Suprapubic skin (tissue), 4 donors: ENCODE results near the gene PTPRM. TPM values are rescaled to one million over a fixed set of nuclear protein-coding genes. Genes with fewer than 3 reads are reported as not detected.

ENCODE experiments used
- DNase-seq, 2 donors: peaks; one replicate each; pipeline ENCODE4 v3.0.0-alpha.2; 2019; ENCODE audit warnings: low spot score in 2 of 2
- H3K27ac ChIP-seq: fragments of 200-600 bp; sonication (generic); one replicate; pipeline ENCODE4 v1.5.1; 2019
- H3K27me3 ChIP-seq: fragments of 200-600 bp; sonication (generic); one replicate; pipeline ENCODE4 v1.5.1; 2019
- H3K36me3 ChIP-seq: fragments of 200-600 bp; sonication (generic); one replicate; pipeline ENCODE4 v1.5.1; 2019
- H3K4me1 ChIP-seq: fragments of 200-600 bp; sonication (generic); one replicate; pipeline ENCODE4 v1.5.1; 2019
- H3K4me3 ChIP-seq: fragments of 200-600 bp; sonication (generic); one replicate; pipeline ENCODE4 v1.5.1; 2019; ENCODE audit warnings: mild to moderate bottlenecking
- H3K9me3 ChIP-seq: fragments of 200-600 bp; sonication (generic); one replicate; pipeline ENCODE4 v1.5.1; 2019
- EP300 ChIP-seq: sonication (generic); formaldehyde crosslinking; IDR thresholded peaks from one replicate; pipeline ENCODE4 v1.6.1; 2017; ENCODE audit warnings: antibody characterized with exemption
- POLR2A ChIP-seq, 2 donors: fragments of 450-650 bp; IDR thresholded peaks; one replicate each; pipeline ENCODE4 v1.6.1; 2017; ENCODE audit warnings: antibody characterized with exemption in 2 of 2, mild to moderate bottlenecking in 2 of 2, moderate library complexity in 2 of 2
- POLR2AphosphoS5 ChIP-seq, 3 donors: sonication (generic); formaldehyde crosslinking; IDR thresholded peaks; one replicate each; pipeline ENCODE4 v1.6.1; 2017; ENCODE audit warnings: antibody characterized with exemption in 3 of 3
- WGBS: methylation state at CpG from one replicate; pipeline ENCODE4 v1.1.5; 2018; 5-methylcytosine and 5-hydroxymethylcytosine counted together
- total RNA-seq, 4 donors: library from RNA; depleted of rRNA; stranded (reverse); fragments of >200 nt; gene quantifications; one replicate each; pipeline ENCODE4 v1.1.0, GENCODE V29; 2016
- TF ChIP-seq, protein P1 (sequence below), 2 donors: fragments of 200-600 bp in 1 of 2; fragments of 450-650 bp in 1 of 2; sonication (generic) in 1 of 2; IDR thresholded peaks; one replicate each; pipeline ENCODE4 v1.5.1; 2016 to 2019; ENCODE audit warnings: antibody characterized with exemption in 2 of 2, mild to moderate bottlenecking in 1 of 2, moderate library complexity in 1 of 2

PTPRM gene
- total RNA-seq, 4 donors from 2014 or later, result 19.8 to 73.7 (median 40.0) TPM

DNA sequence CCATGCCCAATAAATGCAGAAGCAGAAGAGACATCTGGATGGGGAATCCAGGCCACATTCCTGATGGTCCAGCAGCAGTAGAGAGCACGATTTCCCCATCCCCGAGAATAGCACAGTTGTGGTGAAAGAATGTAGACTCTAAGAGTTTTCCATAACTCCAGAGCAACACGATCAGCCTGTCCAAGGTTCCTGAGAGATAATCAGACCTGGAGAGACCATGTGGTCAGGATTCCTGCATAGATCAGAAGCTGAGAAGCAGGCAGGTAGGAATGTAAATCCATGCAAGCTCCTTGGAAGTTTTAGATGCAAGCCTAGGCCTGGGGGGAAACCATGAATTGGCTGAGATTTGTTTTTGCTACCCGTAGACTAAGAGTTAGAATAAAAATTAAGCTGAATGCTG, 34.2 kb upstream of the PTPRM start:
- H3K27ac ChIP-seq, result no peak overlapping the region
- WGBS, result 73% methylated on average over 4 of the region's 4 CpGs
- no peaks in the 10 kb centered on the region for H3K36me3 ChIP-seq
- no peaks in the 10 kb centered on the region for H3K4me1 ChIP-seq
- TF ChIP-seq POLR2A (IDR thresholded peaks at IDR 0.05) (no peak), EP300 (no peak), POLR2AphosphoS5 (IDR thresholded peaks at IDR 0.05) (no peak)
- TF ChIP-seq, protein P1, sequence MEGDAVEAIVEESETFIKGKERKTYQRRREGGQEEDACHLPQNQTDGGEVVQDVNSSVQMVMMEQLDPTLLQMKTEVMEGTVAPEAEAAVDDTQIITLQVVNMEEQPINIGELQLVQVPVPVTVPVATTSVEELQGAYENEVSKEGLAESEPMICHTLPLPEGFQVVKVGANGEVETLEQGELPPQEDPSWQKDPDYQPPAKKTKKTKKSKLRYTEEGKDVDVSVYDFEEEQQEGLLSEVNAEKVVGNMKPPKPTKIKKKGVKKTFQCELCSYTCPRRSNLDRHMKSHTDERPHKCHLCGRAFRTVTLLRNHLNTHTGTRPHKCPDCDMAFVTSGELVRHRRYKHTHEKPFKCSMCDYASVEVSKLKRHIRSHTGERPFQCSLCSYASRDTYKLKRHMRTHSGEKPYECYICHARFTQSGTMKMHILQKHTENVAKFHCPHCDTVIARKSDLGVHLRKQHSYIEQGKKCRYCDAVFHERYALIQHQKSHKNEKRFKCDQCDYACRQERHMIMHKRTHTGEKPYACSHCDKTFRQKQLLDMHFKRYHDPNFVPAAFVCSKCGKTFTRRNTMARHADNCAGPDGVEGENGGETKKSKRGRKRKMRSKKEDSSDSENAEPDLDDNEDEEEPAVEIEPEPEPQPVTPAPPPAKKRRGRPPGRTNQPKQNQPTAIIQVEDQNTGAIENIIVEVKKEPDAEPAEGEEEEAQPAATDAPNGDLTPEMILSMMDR (IDR thresholded peaks at IDR 0.05), result no peak
- H3K27me3 ChIP-seq, result no peaks in the 10 kb centered on the region
- H3K4me3 ChIP-seq, result no peak overlapping the region
- no peak for DNase-seq
- H3K9me3 ChIP-seq, result no peaks in the 10 kb centered on the region

DNA sequence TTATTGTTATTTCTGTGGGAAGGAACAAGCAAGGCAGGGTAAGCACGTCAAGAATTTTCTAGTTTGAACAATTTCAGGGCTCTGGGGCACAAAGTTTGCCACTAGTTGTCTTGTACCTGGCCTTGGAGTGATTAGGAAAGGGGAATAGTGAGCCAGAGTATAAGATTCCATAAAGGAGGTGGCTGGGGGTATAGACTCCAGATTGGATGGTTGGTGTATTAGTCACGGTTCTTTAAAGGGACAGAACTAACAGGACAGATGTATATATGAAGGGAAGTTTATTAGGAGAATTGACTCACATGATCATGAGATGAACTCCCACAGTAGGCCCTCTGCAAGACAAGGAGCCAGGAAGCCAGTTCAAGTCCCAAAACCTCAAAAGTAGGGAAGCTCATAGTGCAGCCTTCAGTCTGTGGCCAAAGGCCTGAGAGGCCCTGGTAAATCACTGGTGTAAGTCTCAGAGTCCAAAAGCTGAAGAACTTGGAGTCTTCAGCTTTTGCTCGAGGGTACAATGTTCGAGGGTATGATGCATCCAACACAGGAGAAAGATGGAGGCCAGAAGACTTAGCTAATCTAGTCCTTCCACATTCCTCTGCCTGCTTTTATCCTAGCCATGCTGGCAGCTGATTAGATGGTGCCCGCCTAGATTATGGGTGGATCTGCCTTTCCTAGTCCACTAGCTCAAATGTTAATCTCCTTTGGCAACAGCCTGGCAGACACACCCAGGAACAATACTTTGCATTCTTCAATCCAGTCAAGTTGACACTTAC, 31.5 kb upstream of the PTPRM start:
- Histone ChIP-seq H3K4me1 (no peaks in the 10 kb centered on the region), H3K27ac (no peak overlapping the region), H3K9me3 (no peaks in the 10 kb centered on the region), H3K27me3 (no peaks in the 10 kb centered on the region), H3K4me3 (no peak overlapping the region), H3K36me3 (no peaks in the 10 kb centered on the region)
- WGBS, result 61% methylated on average over 5 of the region's 5 CpGs
- TF ChIP-seq, protein P1 (IDR thresholded peaks at IDR 0.05), result no peak
- TF ChIP-seq POLR2AphosphoS5 (IDR thresholded peaks at IDR 0.05) (no peak), EP300 (no peak), POLR2A (IDR thresholded peaks at IDR 0.05) (no peak)
- no peak for DNase-seq

DNA sequence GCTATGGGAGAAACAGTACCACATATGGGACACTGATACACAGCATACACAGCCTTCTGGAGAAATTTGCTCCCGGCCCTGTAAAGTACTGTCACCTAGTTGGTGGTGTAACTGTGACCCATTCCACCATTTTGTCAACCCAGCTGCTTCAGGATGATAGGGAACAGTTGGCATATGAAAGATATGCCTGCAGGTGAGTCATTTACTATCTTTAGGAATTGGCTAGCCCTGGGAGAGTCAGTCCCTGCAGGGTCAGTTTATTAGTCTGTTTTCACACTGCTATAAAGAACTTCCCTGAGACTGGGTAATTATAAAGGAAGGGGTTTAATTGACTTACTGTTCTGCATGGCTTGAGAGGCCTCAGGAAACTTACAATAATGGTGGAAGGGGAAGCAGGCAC, 30.0 kb upstream of the PTPRM start:
- 100% methylated on average over 1 of the region's 1 CpG for WGBS
- no peaks in the 10 kb centered on the region for H3K4me1 ChIP-seq
- TF ChIP-seq POLR2A (IDR thresholded peaks at IDR 0.05), result no peak
- no peak for TF ChIP-seq POLR2AphosphoS5 (IDR thresholded peaks at IDR 0.05)
- no peak for TF ChIP-seq EP300
- TF ChIP-seq, protein P1 (IDR thresholded peaks at IDR 0.05), result no peak
- H3K36me3 ChIP-seq, result no peaks in the 10 kb centered on the region
- DNase-seq, result no peak
- no peak overlapping the region for H3K4me3 ChIP-seq
- H3K27me3 ChIP-seq, result no peaks in the 10 kb centered on the region
- H3K9me3 ChIP-seq, result no peaks in the 10 kb centered on the region
- no peak overlapping the region for H3K27ac ChIP-seq

DNA sequence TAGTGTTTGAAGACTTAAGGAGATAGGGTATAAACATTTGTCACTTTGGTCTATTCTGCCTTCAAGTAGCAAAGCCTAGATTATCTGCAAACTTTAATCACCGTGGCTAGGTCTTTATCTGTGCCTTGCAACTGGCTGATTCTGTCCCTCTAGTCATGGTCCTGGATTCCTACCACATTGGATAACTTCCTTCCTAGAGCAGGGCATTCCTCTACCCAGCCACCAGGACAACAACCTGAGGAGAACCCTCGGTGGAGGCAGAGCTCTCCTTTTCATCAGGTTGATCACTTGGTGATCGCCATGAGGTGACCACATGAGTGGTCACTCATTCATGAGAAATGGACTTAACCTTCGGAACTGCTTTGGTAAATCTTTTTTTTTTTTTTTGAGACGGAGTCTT, 25.3 kb upstream of the PTPRM start:
- H3K36me3 ChIP-seq, result no peaks in the 10 kb centered on the region
- no peak overlapping the region for H3K27ac ChIP-seq
- WGBS, result 88% methylated on average over 5 of the region's 5 CpGs
- TF ChIP-seq POLR2A (IDR thresholded peaks at IDR 0.05) (no peak), EP300 (no peak), POLR2AphosphoS5 (IDR thresholded peaks at IDR 0.05) (no peak)
- TF ChIP-seq, protein P1 (IDR thresholded peaks at IDR 0.05), result no peak
- DNase-seq, result no peak
- no peaks in the 10 kb centered on the region for H3K9me3 ChIP-seq
- no peaks in the 10 kb centered on the region for H3K27me3 ChIP-seq
- H3K4me1 ChIP-seq, result no peaks in the 10 kb centered on the region
- H3K4me3 ChIP-seq, result no peak overlapping the region

DNA sequence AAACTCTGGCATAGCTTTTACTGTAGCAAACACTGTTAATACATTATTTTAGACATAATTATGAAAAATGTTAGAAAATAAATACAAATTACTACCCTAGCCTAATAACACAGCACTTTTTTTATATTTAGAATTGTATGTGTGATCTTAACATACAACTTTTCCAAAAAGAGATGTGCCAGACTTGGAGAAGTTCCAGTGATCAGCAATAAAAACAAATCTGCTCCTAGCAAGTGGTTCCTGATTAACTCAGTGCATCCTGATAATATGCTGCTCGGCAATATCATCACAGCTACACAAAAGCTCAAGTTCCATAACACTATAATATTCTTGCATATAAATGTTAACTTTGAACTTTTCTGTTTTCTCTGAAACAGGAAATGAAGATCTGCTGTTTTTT, 22.4 kb upstream of the PTPRM start:
- WGBS, result 78% methylated on average over 1 of the region's 1 CpG
- Histone ChIP-seq H3K27me3 (no peaks in the 10 kb centered on the region), H3K9me3 (no peaks in the 10 kb centered on the region), H3K4me1 (no peaks in the 10 kb centered on the region), H3K4me3 (no peak overlapping the region), H3K27ac (no peak overlapping the region), H3K36me3 (no peaks in the 10 kb centered on the region)
- no peak for DNase-seq
- TF ChIP-seq, protein P1 (IDR thresholded peaks at IDR 0.05), result no peak
- no peak for TF ChIP-seq POLR2A (IDR thresholded peaks at IDR 0.05)
- TF ChIP-seq POLR2AphosphoS5 (IDR thresholded peaks at IDR 0.05), result no peak
- no peak for TF ChIP-seq EP300
